IMR-90 (cell line): ENCODE measurements around the gene ATG10. TPM values are rescaled to one million over a fixed set of nuclear protein-coding genes. Genes with fewer than 3 reads are reported as not detected.

Experiments
- ATAC-seq: fragments of 200-7000 bp; cut with Tn5 transposase; 2 replicates; pipeline ENCODE4 v1.9.1; 2020; ENCODE audit warnings: low read depth, mild to moderate bottlenecking, moderate library complexity
- BruUV-seq: library from RNA; stranded (reverse); fragments of 400-500 nt; replicated peaks from 2 replicates; lab custom pipeline; 2021; lab: Mats Ljungman, UMichigan
- CTCF ChIA-PET: fragments of 300-600 bp; formaldehyde crosslinking; extraction: SDS; loops from one replicate; lab custom pipeline; 2021; ENCODE audit warnings: antibody characterized with exemption; lab: Yijun Ruan, JAX
- POLR2A ChIA-PET: fragments of 300-600 bp; sonication (Branson Sonifier 250); formaldehyde crosslinking; loops from one replicate; lab custom pipeline; 2022; ENCODE audit warnings: antibody characterized with exemption; ENCODE audit not compliant: unreplicated experiment; lab: Charles Lee
- DNase-seq: peaks from one replicate; pipeline ENCODE4 v3.0.0; 2013
- H2AFZ ChIP-seq: replicated peaks from 2 replicates; pipeline ENCODE3; 2013; ENCODE audit warnings: low read length, mild to moderate bottlenecking; ENCODE audit not compliant: poor library complexity
- H2AK5ac ChIP-seq: 2 replicates; pipeline ENCODE4 v1.6.1; 2013; ENCODE audit warnings: low read depth, low read length, inconsistent platforms
- H2AK9ac ChIP-seq: replicated peaks from 2 replicates; pipeline ENCODE3; 2013; ENCODE audit warnings: mild to moderate bottlenecking, low read depth, low read length, moderate library complexity; ENCODE audit not compliant: poor library complexity
- H2BK120ac ChIP-seq: 2 replicates; pipeline ENCODE4 v1.6.1; 2013; ENCODE audit warnings: low read depth, low read length, inconsistent platforms
- H2BK15ac ChIP-seq: 3 replicates; pipeline ENCODE4 v1.6.1; 2013; ENCODE audit warnings: low read depth, low read length, inconsistent platforms
- H2BK20ac ChIP-seq: 2 replicates; pipeline ENCODE4 v1.6.1; 2013; ENCODE audit warnings: low read depth, mild to moderate bottlenecking, inconsistent platforms, low read length, moderate library complexity
- H2BK5ac ChIP-seq: 2 replicates; pipeline ENCODE4 v1.6.1; 2013; ENCODE audit warnings: mild to moderate bottlenecking, low read depth, low read length, inconsistent platforms; ENCODE audit not compliant: poor library complexity, severe bottlenecking
- H3K14ac ChIP-seq: replicated peaks from 2 replicates; pipeline ENCODE4 v1.6.1; 2013; ENCODE audit warnings: low read depth, low read length, inconsistent platforms
- H3K18ac ChIP-seq: 2 replicates; pipeline ENCODE4 v1.6.1; 2013; ENCODE audit warnings: low read depth, low read length, control low read depth
- H3K23ac ChIP-seq: 2 replicates; pipeline ENCODE4 v1.6.1; 2013; ENCODE audit warnings: low read depth, low read length, inconsistent platforms
- H3K27ac ChIP-seq: 2 replicates; pipeline ENCODE4 v1.5.1; 2013; ENCODE audit warnings: mild to moderate bottlenecking, control low read depth, low read length; ENCODE audit not compliant: insufficient read depth
- H3K27me3 ChIP-seq: 2 replicates; pipeline ENCODE4 v1.6.1; 2013; ENCODE audit warnings: low read length; ENCODE audit not compliant: control insufficient read depth, insufficient read depth
- H3K36me3 ChIP-seq: 2 replicates; pipeline ENCODE4 v1.6.1; 2013; ENCODE audit warnings: low read length, mixed read lengths; ENCODE audit not compliant: control insufficient read depth, insufficient read depth
- H3K4ac ChIP-seq: 2 replicates; pipeline ENCODE4 v1.6.1; 2013; ENCODE audit warnings: low read depth, low read length, inconsistent platforms
- H3K4me1 ChIP-seq: 2 replicates; pipeline ENCODE4 v1.6.1; 2013; ENCODE audit warnings: low read length, mixed read lengths; ENCODE audit not compliant: control insufficient read depth, insufficient read depth
- H3K4me2 ChIP-seq: 2 replicates; pipeline ENCODE4 v1.6.1; 2013; ENCODE audit warnings: low read depth, mild to moderate bottlenecking, control low read depth, low read length, moderate library complexity
- H3K4me3 ChIP-seq: 2 replicates; pipeline ENCODE4 v1.5.1; 2013; ENCODE audit warnings: low read depth, mild to moderate bottlenecking, control low read depth, low read length, moderate library complexity; ENCODE audit not compliant: insufficient read depth
- H3K56ac ChIP-seq: 2 replicates; pipeline ENCODE4 v1.6.1; 2013; ENCODE audit warnings: low read length, inconsistent platforms; ENCODE audit not compliant: insufficient read depth; ENCODE audit errors: extremely low read depth
- H3K79me1 ChIP-seq, 2 experiments: 2 replicates each; pipeline ENCODE4 v1.6.1; 2013; ENCODE audit warnings: low read length in 2 of 2, inconsistent platforms in 1 of 2, low read depth in 1 of 2
- H3K9ac ChIP-seq: 2 replicates; pipeline ENCODE4 v1.6.1; 2013; ENCODE audit warnings: low read depth, low read length, control low read depth
- H3K9me1 ChIP-seq: 2 replicates; pipeline ENCODE4 v1.6.1; 2013; ENCODE audit warnings: low read length, inconsistent platforms; ENCODE audit not compliant: insufficient read depth
- H3K9me3 ChIP-seq: 2 replicates; pipeline ENCODE4 v1.6.1; 2013; ENCODE audit warnings: low read length; ENCODE audit not compliant: control insufficient read depth, insufficient read depth
- H4K20me1 ChIP-seq: 2 replicates; pipeline ENCODE4 v1.6.1; 2013; ENCODE audit warnings: low read length, inconsistent platforms; ENCODE audit not compliant: insufficient read depth
- H4K5ac ChIP-seq: 2 replicates; pipeline ENCODE4 v1.6.1; 2013; ENCODE audit warnings: mild to moderate bottlenecking, low read depth, low read length, control low read depth
- H4K8ac ChIP-seq, 2 experiments: 2 replicates each; pipeline ENCODE4 v1.6.1; 2013; ENCODE audit warnings: low read depth in 2 of 2, low read length in 2 of 2, control low read depth in 1 of 2, inconsistent platforms in 1 of 2
- H4K91ac ChIP-seq: 2 replicates; pipeline ENCODE4 v1.6.1; 2013; ENCODE audit warnings: low read depth, low read length, inconsistent platforms; ENCODE audit not compliant: insufficient read depth
- NFE2L2 ChIP-seq: fragments of 150-350 bp; IDR thresholded peaks from 2 replicates; pipeline ENCODE4 v1.6.1; 2016; ENCODE audit warnings: low read depth, mild to moderate bottlenecking, low read length
- WGBS, 2 experiments: methylation state at CpG; one replicate each; pipeline versions ENCODE4 v1.1.5 to v1.1.7; 2013; ENCODE audit warnings: missing lambda C conversion rate in 2 of 2; ENCODE audit not compliant: insufficient read length in 1 of 2; ENCODE audit errors: extremely low coverage in 2 of 2; 5-methylcytosine and 5-hydroxymethylcytosine counted together
- dilution Hi-C: fragments of 300-500 bp; cut with HindIII; formaldehyde crosslinking; loops from one replicate; pipeline ENCODE4 v1.14.3; 2018; ENCODE audit warnings: low sequenced_read_pairs; ENCODE audit not compliant: unreplicated experiment
- in situ Hi-C: fragments of 300-500 bp; cut with MboI; formaldehyde crosslinking; loops from 3 replicates; pipeline ENCODE4 v1.14.3; 2019; ENCODE audit warnings: low sequenced_read_pairs, inconsistent platforms, mixed read lengths
- intact Hi-C: fragments of 100-400 bp; cut with micrococcal nuclease; formaldehyde crosslinking; loops from 2 replicates; pipeline ENCODE4 v1.10.0; 2022
- polyA plus RNA-seq, 3 experiments: library from polyadenylated mRNA; depleted of rRNA; stranded (reverse); fragments of >200 nt; gene quantifications; 2 replicates each; pipeline ENCODE4 v1.2.3, GENCODE V29; 2012; ENCODE audit warnings: low replicate concordance in 1 of 3
- total RNA-seq: library from RNA; depleted of rRNA; stranded (reverse); fragments of >200 nt; gene quantifications from 2 replicates; pipeline ENCODE4 v1.2.3, GENCODE V29; 2012

The ATG10 gene
- total and polyA plus RNA-seq, 2 of the 4 experiments (the other 2 are of a cell fraction), result 3.4 to 8.1 TPM

- TF ChIP-seq NFE2L2, result no peak
- POLR2A ChIA-PET, result no interaction called here
- no peaks in the 10 kb centered on the region for H3K4me1 ChIP-seq
- H4K8ac ChIP-seq, result no peak overlapping the region
- H3K27me3 ChIP-seq, result peaks cover 10% of the 10 kb centered on the region
- no peak overlapping the region for H4K91ac ChIP-seq
- intact Hi-C loops, result no loop called here
- no peak overlapping the region for H3K27ac ChIP-seq
- H2AK5ac ChIP-seq, result no peak overlapping the region
- CTCF ChIA-PET, result no interaction called here
- no peak overlapping the region for H3K56ac ChIP-seq
- H2BK5ac ChIP-seq, result no peak overlapping the region
- no peak overlapping the region for H2BK20ac ChIP-seq
- no peaks in the 10 kb centered on the region for H3K36me3 ChIP-seq
- no peak overlapping the region for H3K9ac ChIP-seq
- H3K18ac ChIP-seq, result no peak overlapping the region
- H3K14ac ChIP-seq, result no peak overlapping the region
- ATAC-seq (no peak), DNase-seq (no peak)
- peak overlapping the region; percentile 25 for H2AK9ac ChIP-seq
- no peak overlapping the region for H3K4me3 ChIP-seq
- H2BK120ac ChIP-seq, result no peak overlapping the region
- BruUV-seq, result no TSS peak
- no peak overlapping the region for H3K4ac ChIP-seq
- H4K5ac ChIP-seq, result no peak overlapping the region
- in situ Hi-C loops, result no loop called here
- no peak overlapping the region for H3K4me2 ChIP-seq
- peak overlapping the region; percentile 23 for H2AFZ ChIP-seq
- H2BK15ac ChIP-seq, result no peak overlapping the region
- H3K9me3 ChIP-seq, result no peaks in the 10 kb centered on the region
- WGBS, 2 experiments, result 63% methylated on average over 2 of the region's 7 CpGs; no CpG with 5 or more reads in 1 of the 2 experiments
- no peaks in the 10 kb centered on the region for H3K9me1 ChIP-seq
- no peaks in the 10 kb centered on the region for H4K20me1 ChIP-seq
- H3K23ac ChIP-seq, result no peak overlapping the region
- H3K79me1 ChIP-seq, result no peaks in the 10 kb centered on the region
- dilution Hi-C loops, result no loop called here
Observed at GRCh38 chr5:81925981-81926380, 45.8 kb upstream of the ATG10 start.
